RWPE1 (cell line): ENCODE results near the gene CDH13.

Experiments
- CTCF ChIA-PET: fragments of 350-600 bp; sonication (Branson Sonifier 250); formaldehyde crosslinking; extraction: SDS; loops from one replicate; lab custom pipeline; 2021; lab: Yijun Ruan, JAX
- POLR2A ChIA-PET: fragments of 400-600 bp; formaldehyde crosslinking; extraction: SDS; loops from one replicate; lab custom pipeline; 2020; ENCODE audit warnings: antibody characterized with exemption; ENCODE audit not compliant: low non-redundant PET; lab: Yijun Ruan, JAX
- DNase-seq: peaks from one replicate; pipeline ENCODE4 v3.0.0; 2012; ENCODE audit warnings: low spot score
- H3K27ac ChIP-seq: fragments of 450-650 bp; 2 replicates; pipeline ENCODE4 v1.5.1; 2017
- CTCF ChIP-seq: fragments of 450-650 bp; conservative IDR thresholded peaks from 2 replicates; pipeline ENCODE4 v1.5.1; 2017; ENCODE audit warnings: low read depth, mild to moderate bottlenecking

The CDH13 gene

GRCh38 chr16:82671741-82672140 lies 45.0 kb downstream of the CDH13 start:
- H3K27ac ChIP-seq, result no peak overlapping the region
- no peak for DNase-seq
- ChIA-PET POLR2A (no interaction called here), CTCF (no interaction called here)
- TF ChIP-seq CTCF, result no peak

GRCh38 chr16:82672676-82673075 lies 45.9 kb downstream of the CDH13 start:
- no peak overlapping the region for H3K27ac ChIP-seq
- no peak for DNase-seq
- ChIA-PET POLR2A (no interaction called here), CTCF (interaction anchor here (0.7 kb wide), 1 partner anchor 76 kb away, joined by 3 read pairs; no protein-coding TSS in a partner anchor)
- no peak for TF ChIP-seq CTCF

GRCh38 chr16:82675300-82675699 lies 48.5 kb downstream of the CDH13 start:
- DNase-seq, result no peak
- POLR2A ChIA-PET, result no interaction called here
- CTCF ChIA-PET, result interaction anchor here (0.6 kb wide), 1 partner anchor 1782 kb away, joined by 4 read pairs; no protein-coding TSS in a partner anchor
- no peak for TF ChIP-seq CTCF
- no peak overlapping the region for H3K27ac ChIP-seq

- CTCF ChIA-PET, result no interaction called here
- H3K27ac ChIP-seq, result no peak overlapping the region
- POLR2A ChIA-PET, result no interaction called here
- DNase-seq, result no peak
- no peak for TF ChIP-seq CTCF
Observed at GRCh38 chr16:82681592-82681991, 54.8 kb downstream of the CDH13 start.

- ChIA-PET CTCF (no interaction called here), POLR2A (no interaction called here)
- no peak for TF ChIP-seq CTCF
- H3K27ac ChIP-seq, result no peak overlapping the region
- no peak for DNase-seq
Observed at GRCh38 chr16:82682767-82683166, 56.0 kb downstream of the CDH13 start.

- ChIA-PET POLR2A (no interaction called here), CTCF (no interaction called here)
- H3K27ac ChIP-seq, result no peak overlapping the region
- no peak for TF ChIP-seq CTCF
- DNase-seq, result no peak
Observed at GRCh38 chr16:82684256-82684655, 57.5 kb downstream of the CDH13 start.

- no peak overlapping the region for H3K27ac ChIP-seq
- POLR2A ChIA-PET, result no interaction called here
- CTCF ChIA-PET, result no interaction called here
- no peak for TF ChIP-seq CTCF
- no peak for DNase-seq
Observed at GRCh38 chr16:82685526-82685925, 58.8 kb downstream of the CDH13 start.
